Putamen (tissue), 1 donor: Measurements from ENCODE around the gene KRT34.
"Not testable (repeated sequence)": the region's sequence is repeated elsewhere in the genome, so short reads cannot be mapped to it uniquely, and the experiment has no call there.

Experiments used
- DNase-seq: peaks from one replicate; pipeline ENCODE4 v3.0.0-alpha.2; 2016; ENCODE audit warnings: low spot score

The KRT34 gene

DNA sequence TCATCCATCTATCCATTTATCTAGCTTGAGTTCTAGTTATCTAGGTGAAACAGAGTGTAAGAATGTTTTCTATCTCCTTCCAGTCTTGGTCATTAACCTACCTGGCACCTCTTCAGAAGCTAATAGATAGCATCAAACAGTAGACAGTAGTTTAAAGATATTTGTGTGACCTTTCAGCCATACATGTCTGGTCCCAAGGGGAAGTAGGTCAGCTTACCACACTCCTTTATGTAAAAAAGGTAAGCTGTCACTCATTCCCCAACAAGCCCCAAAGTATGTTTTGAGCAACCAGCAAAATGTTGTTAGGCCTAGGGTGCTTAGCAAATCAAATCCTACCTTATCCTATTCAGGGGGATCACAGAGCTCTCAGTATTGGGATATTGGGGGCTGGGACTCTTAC is 16.0 kb downstream of the KRT34 start:
- no peak for DNase-seq

- DNase-seq: no peak
Observed at GRCh38 chr17:41363881-41364280, 18.2 kb downstream of the KRT34 start.

GRCh38 chr17:41360296-41360995 is 21.7 kb downstream of the KRT34 start:
- no peak for DNase-seq

- DNase-seq: no peak
Observed at GRCh38 chr17:41354536-41354935, 27.6 kb downstream of the KRT34 start.

GRCh38 chr17:41352597-41353366 is 29.3 kb downstream of the KRT34 start:
- no peak for DNase-seq

DNA sequence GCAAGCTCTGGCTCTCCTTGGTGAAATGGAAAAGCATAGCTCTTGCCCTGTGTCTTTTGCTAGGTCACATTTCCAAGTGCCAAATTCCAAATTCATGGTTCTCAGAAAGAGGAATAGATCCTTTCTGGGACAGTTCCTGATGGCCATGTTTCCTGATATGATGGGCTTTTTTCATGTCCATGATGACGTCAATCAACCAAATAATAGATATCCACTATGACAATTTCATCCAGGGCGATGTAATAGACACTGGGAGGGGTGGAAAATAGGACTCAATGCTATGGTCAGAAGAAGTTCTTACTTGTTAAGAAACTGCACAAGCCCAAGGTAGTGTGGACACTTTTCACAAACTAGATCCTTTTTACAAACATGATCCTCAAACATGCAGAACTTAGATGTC is 30.9 kb downstream of the KRT34 start:
- no peak for DNase-seq

DNA sequence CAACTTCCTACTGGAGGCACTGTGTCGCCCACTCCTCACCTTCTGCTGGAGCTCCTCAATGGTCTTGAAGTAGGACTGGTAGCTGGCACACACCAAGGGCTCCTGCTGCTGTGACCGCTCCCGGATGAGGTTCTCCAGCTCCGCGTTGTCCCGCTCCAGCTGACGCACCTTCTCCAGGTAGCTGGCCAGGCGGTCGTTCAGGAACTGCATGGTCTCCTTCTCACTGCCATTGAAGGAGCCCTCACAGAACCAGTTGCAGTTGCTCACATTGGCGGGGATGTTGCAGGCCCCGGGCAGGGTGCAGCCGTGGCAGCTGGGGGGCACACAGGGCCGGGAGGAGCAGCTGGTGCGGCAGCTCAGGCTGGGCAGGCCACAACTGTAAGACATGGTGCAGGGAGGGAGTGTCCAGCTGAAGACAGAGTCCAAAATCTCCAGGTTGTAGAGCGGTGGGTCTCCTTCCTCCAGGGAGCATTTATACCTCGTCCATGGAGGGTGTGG is 31.7 kb downstream of the KRT34 start, which contains the start of gene KRT33A:
KRT33A (minus strand) TSS at position 448 of the 498 bp plus-strand sequence; CDS start at position 387, 61 bp downstream.
- DNase-seq: not testable (repeated sequence)

DNA sequence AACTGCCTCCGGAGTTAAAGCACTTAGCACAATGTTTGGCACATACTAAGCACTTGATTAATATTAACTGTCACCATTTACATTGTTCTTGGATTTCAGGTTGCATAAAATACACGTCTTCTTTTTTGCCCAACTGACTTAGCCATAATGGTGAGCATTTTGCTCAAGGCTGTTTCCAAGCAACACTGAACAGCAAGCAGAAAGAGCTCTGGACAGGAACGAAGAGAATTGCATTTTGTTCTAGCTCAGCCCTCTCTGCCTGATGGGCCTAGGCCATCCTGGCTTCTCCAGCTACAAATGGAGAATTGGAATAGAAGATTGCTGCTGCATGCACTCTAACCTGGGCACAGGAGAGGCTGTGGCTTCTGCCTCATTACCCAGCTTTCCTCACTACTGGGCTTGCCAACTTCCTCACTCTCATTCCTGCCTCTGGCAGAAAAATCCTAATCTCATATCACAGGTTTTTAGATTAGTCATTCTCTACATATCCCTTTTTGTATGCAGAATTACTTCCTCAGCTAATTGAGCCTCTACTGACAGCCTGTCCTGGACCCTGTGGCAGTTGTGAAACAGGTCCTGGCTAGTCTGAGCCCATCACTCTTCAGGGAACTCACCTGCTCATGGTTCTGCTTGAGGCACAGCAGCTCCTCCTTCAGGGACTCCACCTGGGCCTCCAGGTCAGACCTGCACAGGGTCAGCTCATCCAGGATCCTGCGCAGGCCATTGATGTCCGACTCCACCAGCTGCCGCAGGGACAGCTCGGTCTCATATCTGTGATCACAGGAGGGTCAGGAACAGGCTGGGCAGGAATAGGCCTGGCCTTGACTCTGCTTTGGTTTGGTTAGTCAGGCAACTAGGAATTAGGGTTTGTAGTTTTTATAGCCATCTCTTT is 34.0 kb downstream of the KRT34 start:
- no peak for DNase-seq

DNA sequence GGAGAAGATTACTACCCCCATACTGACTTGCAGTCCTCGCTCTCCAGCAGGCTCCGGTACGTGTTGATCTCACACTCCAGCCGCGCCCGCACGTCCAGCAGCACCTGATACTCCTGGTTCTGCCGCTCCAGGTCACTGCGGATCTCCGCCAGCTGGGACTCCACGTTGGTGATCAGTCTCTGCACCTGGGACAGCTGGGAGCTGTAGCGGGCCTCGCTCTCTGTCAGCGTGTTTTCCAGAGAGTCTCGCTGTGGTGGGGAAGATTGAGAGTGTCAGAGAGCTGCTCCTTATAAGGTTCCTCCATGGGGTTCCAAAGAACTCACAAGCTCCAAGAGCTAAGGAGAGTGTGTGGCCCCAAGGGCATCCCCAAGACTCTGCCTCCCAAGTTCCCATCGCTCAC is 35.7 kb downstream of the KRT34 start:
- not testable (repeated sequence) for DNase-seq

GRCh38 chr17:41345992-41346391 is 36.1 kb downstream of the KRT34 start:
- DNase-seq: no peak

- DNase-seq: no peak
Observed at GRCh38 chr17:41343029-41343428, 39.1 kb downstream of the KRT34 start.

- no peak for DNase-seq
Observed at GRCh38 chr17:41340934-41341861, 40.9 kb downstream of the KRT34 start.

DNA sequence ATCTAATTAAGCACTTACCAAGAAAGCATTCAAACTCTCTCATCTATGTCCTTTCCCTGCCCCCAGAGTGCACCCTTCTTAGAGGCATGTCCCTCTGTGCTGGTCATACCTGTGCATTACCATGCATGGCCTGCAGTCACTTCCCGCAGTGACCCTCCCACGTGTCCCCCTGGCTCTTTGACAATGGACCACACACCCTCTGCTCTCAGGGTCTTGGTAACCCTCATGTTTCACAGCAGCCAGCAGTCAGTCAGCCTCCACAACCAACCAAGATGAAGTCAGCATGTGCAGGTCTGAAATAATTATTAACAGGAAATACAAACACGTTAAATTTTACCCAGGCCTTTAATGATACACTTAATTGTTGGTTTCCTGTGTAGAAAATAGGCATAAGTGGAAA is 41.6 kb downstream of the KRT34 start:
- DNase-seq: no peak

GRCh38 chr17:41339571-41340172 is 42.4 kb downstream of the KRT34 start:
- DNase-seq: no peak

DNA sequence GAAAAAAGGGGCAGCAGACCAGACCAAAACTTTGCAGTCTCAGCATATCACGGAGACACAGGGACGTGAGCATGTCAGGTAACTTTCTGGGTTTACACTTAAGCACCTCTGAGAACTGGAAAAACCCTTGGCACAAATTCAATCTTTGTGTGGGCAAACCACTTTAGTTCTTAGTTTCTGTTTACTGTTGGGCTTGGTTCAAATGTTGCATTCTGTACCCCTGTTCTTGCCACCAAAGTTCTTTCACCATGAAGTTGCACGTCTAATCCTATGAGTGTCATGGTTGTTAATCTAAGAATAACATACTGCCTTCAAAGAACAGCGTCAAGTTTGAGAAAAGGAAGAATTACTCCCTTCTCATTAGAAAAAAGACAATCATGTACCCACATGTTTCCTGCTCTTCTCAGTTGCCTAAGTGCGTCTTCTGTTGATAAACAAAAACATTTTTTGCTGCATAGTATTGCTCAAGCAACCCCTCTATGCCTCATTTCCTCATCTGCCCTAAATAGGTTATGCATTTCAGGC is 43.1 kb downstream of the KRT34 start:
- DNase-seq: no peak

- DNase-seq: no peak
Observed at GRCh38 chr17:41335747-41336146, 46.4 kb downstream of the KRT34 start.

- no peak for DNase-seq
Observed at GRCh38 chr17:41334385-41335305, 47.5 kb downstream of the KRT34 start.

DNA sequence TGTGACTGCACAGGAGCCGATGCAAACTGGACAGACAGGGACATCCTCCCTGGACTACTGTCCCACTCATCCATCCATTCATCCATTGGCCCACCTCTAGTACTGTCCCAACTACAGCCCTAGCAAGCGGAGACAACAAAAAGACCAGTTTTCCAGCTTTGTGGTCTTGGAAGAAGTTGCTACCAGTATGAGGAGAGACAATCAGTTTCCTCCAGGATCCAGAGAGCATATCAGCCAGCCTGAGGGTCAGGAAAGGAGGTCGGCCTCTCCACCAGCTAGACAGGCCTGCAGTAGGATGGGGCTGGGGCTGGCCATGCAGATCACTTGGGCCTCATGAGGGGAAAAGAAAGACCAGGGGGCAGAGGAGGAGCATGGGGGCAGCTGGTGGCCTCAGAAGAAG is 48.3 kb downstream of the KRT34 start:
- DNase-seq: no peak

DNA sequence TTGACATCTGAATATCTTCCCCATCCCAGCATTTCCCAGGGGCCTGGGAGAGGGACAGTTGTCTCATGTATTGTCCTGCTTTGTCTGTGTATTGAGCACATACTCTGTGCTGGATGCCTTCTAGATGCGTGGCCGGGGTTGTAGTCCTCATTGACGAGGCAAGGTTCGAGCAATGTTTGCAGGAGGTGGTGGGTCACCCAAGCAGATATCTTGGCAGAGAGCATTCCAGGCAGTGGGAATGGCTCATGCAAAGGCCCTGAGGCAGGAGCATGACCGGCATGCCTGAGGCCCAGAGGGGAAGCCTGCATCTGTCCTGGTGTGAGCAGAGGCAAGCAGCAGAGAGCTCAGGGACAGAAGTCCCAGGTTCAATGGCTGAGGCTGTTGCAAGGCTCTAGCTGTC is 49.0 kb downstream of the KRT34 start:
- no peak for DNase-seq
